HPDE6-E6E7 (cell line): ENCODE results near the gene NCK2.

Source experiments
- DNase-seq: peaks from one replicate; pipeline ENCODE4 v3.0.0; 2011; ENCODE audit warnings: missing footprints; ENCODE audit errors: extremely low spot score

The NCK2 gene

DNA sequence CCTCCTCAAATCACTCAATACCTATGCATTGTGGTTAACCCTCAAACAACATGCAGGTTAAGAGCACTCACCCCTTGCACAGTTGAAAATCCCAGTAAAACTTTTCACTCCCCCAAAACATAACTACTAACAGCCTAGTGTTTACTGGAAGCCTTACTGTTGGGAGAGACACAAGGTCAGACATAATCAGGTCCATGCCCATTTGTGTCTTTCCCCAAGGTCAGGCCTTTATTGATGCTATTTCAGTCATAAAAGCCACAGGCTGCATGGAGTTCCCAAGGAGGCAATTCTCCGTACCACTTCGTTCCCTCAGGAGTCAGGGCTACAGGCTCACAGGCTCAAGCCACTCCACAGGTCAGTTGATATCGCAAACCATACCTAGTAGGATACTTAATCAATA is 180.2 kb downstream of the NCK2 start:
- no peak for DNase-seq

DNA sequence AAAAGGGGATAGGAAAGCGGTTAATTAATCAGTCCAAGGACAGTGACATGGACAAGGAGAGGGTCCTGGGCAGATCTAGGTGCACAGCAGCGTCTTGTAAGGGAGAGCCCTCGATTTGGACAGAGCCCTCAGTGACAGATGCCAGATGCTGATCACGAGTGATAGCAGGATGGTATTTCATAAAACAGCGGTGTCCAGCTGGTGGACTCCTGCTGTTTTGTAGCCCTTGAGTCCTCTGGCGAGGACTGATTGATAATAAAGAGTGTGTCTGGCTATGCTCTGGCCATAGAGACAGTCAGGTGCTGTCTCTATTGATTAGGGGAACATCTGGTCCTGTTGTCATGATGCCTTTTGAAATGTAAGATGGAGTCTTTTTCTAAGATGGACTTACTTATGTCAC is 180.7 kb downstream of the NCK2 start:
- DNase-seq, result no peak

DNA sequence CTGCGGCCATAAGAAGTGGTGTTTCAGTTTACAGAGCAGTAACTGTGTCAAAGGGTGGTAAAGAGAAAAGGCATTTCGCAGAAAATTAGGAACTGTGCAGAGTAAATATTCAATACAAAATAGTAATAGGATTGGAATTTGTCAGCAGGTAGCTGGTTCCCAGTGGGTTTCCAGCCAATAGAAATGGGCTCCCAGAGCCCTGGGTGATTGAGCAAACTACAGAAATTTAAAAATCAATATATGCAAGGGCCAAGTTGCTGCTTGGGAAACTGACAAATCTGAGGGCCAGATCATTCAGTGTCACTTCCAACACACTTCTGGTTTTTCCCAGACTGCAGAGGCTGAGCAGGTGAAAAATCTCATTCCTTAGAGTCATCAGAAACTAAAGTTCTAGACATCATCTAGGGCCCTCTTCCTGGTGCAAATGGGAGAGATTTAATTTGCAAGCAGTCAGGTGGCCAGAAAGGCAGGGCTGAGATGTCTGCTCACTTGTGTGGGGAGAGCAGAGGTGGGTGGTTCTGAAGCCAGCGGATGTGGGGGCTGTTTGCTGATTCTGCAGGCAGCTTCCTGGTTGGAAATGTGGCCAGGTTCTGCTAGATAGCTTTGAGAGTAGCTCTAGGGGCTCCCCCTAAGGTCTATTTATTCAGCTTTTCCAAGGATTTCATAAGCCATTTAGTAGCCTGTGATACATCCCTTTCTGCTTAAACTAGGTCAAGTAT is 182.4 kb downstream of the NCK2 start:
- DNase-seq, result no peak

DNA sequence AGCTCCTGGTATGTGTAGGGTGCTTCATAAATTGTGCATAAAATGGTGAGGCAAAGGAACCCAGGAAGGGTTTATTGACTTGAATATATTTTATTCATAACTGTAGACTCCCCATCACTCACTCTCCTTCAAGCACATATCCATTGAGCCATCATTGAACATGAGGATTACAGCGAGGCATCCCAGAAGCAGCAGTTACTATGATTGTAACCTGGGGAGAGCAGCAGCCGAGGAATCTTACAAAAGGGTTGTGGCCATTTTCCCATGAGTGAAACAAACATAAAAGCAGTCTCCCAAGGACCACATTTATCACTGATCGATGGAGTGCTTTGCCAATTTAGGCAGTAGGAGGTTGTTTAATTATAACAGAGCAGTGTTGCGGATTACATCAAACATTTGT is 183.4 kb downstream of the NCK2 start:
- no peak for DNase-seq

DNA sequence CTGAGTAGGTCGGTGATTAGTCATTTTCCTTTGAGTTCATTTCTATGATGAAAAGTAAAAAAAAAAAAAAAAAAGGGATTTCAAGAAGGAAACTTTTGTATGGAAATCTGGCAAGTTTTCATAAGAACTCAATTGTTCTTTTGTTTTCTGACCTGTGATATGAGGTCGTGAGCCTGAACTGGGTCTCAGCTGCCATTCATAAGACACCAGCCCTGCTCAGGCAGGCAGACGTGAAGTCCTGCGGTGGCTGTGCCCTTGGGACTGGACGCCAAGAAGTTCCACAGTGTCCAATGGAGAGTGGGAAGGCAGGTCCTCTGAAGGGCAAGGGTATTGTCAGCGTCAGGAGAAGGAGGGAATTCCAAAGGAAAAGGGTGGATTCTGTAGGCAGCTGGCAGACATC is 183.9 kb downstream of the NCK2 start:
- no peak for DNase-seq

DNA sequence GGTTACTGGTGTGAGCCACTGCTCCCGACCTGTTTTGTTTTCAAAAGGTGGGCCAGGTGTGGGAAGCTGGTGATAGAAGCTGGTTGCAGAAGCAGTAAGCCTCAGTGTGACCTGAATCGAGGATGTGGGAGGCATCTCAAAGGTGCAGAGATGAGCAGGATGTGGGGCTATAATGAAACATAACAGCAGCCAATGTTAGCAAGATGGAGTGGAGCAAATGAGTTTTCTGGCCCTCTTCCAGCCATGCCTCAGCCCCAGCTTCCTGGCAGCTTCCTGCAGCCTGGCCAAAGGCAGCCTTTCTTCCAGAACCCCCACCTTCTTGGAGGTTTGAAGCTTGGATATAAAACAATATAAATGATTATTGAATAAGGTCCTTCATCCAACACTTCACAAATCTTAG is 184.8 kb downstream of the NCK2 start:
- no peak for DNase-seq

DNA sequence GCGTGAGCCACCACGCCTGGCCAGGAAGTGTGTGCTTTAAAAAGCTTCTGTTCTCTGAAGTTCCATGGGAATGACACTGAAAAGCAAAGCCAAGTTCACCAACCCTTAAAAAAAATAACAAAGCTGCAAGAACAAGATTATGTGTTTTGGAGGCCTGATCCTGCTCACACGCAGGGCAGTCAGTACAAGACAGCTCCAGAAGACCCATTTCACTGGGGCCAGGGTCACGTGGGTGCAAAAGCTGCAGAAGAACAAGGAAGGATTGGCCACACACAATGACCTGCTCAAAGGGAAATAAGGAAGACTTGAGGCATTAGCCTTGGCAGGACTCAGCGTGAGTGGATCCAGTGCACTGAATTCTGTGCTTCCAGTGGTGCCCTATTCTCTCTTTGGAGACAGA is 187.9 kb downstream of the NCK2 start:
- DNase-seq, result no peak

DNA sequence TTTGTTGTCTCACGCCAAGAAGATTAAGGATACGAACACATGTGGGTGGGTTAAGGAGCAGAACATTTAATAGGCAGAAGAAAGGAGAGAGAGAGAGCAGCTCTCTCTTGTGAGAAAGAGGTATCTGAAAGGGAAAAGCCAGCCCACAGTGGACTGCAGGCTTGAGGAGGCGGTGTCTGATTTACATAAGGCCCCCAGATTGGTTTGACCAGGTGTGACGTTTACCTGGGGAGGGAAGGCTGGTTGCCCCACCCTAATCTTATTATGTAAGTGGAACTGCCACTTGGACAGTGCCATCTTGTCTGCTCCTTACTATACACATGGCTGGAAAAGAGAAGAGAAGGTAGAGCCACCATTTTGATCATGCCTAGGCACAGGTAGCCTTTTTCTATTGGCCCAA is 189.2 kb downstream of the NCK2 start:
- no peak for DNase-seq

DNA sequence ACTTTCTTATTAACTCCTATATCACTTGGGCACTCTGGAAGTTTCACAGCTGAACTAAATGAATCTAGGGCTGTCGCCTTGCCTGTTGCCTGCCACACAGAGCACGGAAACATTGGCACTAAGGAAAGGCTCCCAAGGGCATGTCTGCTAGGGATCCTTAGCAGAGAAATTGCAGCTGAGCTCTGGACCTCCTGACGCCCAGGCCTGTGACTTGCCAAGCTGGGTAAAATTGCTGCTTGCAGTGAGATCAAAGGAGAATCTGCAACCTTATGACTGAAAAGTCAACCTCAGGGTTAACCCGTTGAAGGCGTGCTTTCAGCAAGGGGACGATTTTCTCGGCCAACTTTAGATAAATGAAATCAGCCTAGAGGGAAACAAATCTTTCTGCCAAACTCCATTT is 189.8 kb downstream of the NCK2 start:
- no peak for DNase-seq

DNA sequence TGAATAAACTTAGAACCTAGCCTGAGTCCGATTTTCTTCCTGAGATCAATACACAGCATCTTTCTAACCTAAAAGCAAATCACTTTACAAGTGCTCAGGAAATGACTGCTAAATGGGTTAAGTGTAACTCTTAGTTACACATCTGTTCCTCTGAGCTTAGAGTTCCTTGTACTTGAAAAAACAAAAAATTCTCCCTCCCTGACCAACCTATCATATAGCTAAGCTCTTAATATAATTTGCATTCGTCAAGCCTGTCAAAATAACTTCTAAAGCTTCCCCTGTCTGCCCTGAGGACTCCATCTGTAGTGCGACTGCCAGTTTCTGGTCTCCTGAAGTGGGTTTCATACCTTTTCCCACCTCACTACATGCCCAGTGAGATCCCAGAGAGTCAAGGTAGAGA is 190.4 kb downstream of the NCK2 start:
- DNase-seq, result no peak

DNA sequence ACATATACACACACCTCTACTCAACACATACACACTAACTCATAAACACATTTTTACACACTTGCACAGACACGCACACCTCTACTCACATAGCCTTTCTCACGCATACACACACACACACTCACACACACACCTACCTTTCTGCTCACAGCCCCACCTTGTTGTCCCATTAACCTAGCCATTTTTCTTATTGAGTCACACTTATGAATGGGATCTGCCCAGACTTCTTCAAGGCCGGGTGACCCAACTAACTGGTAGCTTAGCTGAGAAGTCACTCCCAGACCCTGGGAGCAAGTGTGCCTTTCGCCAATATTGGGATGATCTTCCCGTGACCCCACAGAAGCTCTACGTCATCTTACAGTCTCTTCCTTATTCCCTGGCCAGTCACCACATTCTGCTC is 192.2 kb downstream of the NCK2 start:
- no peak for DNase-seq

DNA sequence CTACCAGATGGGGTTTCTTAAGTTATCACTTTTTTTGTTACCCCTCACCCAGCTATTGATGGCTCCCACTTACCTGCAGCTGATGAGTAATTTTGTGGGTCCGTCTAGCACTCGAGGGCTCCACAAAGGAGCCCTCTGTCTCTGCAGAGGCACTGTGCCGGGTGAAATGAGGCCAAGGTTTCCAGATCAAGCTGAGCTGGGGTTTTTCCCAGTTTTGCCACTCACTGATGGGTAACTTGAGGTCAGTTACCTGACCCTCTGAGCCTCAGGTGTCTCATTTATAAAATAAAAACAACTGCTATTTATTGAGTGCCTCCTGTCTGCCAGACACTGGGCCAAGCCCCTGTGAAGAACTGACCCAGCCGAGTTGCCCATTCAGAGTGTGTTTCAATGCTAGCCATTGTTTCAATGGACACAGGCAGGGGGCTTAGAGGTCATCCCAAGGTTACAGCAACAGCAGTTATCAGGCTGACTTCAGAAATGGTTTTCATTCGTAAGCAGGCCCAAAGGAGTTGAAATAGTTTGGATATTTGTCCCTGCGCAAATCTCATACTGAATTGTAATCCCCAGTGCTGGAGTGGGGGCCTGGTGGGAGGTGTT is 192.9 kb downstream of the NCK2 start:
- no peak for DNase-seq
